GM19239 (cell line): ENCODE data around the gene ASAP2.

ENCODE experiments used
- DNase-seq: peaks from one replicate; pipeline ENCODE4 v3.0.0; 2011; ENCODE audit warnings: low spot score; ENCODE audit not compliant: insufficient read length
- FAIRE-seq: peaks from 2 replicates; lab custom pipeline; 2011; peaks lifted over from hg19 to GRCh38; lab: Jason Lieb, UNC

The ASAP2 gene

DNA sequence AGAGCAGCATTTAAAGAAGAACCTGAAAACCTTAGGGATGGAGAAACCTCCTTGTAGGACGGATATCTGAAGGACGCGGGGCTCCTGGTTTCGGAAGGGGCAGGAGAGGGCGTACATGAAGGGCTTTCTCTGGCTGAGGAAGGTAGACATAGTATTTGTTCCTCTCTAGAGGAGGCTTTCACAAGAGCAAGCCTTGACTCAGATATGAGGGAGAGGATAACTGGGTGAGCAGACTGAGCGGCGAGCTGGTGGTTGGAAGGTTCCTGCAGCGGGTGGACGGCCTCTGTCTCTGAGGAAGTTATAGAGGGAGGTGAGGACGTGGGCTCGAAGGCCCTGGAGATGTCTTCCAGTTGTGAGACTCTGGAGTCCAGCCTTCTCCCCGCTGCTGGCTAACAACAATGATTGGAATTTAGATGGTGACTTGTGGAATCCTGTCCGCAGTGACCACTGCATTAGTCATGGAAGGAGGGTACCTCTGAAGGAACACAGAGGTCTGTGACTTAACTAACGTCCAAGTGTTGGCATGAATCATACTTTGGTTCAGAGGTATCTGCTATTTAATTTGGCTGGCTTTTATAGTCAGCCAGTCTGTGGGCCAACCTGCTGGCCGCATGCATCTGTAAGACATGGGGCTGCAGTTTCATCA lies 80.9 kb downstream of the ASAP2 start:
- no peak for FAIRE-seq
- no peak for DNase-seq

GRCh38 chr2:9288233-9288632 lies 81.6 kb downstream of the ASAP2 start:
- DNase-seq = no peak
- FAIRE-seq = no peak

DNA sequence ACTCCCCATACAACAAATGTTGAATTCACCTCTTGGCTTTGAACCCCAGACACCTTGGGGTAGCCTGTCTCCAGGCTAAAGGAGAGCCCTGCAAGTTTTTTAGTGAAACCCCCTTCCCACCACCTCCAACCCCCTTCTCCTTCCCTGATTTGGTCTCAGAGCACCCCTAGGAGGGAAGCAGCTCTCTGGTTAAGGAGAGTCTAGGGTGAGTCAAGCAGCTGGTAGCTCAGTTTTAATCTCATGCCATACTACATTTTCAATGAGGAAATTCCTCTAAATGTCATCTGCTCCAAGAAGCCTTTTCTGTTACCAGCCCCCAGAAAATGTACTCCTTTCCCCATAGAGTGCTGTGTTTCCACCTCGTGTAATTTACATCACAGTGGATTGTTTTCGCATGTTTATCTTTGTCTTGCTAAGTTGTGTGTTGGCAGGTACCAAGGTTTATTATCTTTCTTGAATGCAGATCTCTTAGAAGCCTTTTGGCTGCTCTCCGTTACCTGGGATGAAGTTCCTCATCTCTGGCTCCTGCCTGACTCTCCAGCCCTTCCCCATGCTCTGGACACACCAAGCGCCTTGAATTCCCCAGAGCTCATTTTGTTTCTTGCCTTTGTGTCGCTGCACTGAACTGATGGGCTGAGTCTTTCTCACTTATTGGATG lies 82.2 kb downstream of the ASAP2 start:
- no peak for DNase-seq
- no peak for FAIRE-seq

GRCh38 chr2:9291331-9291730 lies 84.7 kb downstream of the ASAP2 start:
- DNase-seq (no peak), FAIRE-seq (no peak)

DNA sequence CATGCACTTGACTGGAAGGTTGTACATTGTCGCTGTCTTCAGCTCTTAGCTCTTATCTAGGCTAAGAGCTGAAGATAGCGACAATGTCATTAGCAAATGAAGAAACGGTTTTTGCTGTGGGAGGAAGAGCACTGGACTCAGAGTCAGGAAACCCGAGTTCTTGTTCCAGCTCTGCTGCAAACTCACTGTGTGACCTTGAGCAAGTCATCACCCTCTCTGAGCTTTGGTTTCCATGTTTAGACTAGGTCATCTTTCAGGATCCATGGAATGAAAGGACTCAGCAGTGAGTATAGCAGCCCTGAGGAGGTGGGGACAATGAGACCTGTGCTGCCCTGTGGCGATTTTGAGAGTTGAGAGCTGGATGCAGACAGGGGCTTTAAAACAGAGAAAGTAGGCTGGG lies 85.3 kb downstream of the ASAP2 start:
- DNase-seq (no peak), FAIRE-seq (no peak)

DNA sequence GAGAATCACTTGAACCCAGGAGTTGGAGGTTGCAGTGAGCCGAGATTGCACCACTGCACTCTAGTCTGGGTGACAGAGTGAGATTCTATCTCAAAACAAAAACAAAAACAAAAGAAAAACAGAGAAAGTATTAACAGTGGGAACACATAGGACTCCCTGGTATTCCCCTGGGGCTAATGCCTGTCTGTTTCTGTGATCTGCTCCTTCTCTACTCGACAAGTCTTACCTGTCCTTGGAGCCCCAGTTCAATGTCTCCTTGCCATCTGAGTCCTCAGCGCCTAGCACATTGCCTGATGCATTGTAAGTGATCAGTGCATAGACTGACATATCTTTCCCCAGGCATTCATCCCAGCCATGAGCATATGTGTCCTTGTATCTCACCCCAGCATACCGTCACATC lies 85.8 kb downstream of the ASAP2 start:
- no peak for FAIRE-seq
- no peak for DNase-seq

GRCh38 chr2:9294764-9295163 lies 88.2 kb downstream of the ASAP2 start:
- no peak for FAIRE-seq
- no peak for DNase-seq

- DNase-seq = no peak
- no peak for FAIRE-seq
These were observed 89.9 kb downstream of the ASAP2 start for GRCh38 chr2:9296559-9296958.

DNA sequence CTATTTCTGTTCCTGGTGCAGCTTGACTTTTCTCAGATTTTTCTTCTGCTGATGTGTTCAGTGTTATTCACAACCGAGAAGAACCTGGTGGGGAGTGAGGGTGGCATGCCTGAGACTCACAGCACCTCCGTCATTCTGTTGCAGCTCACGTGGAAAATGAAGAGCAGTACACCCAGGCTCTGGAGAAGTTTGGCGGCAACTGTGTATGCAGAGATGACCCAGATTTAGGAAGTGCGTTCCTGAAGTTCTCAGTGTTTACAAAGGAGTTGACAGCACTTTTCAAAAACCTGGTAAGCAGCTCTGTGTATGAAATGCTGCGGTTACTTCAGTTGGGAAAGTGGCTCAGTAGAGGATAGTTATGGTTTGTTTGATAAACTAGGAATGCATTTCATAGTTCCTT lies 90.5 kb downstream of the ASAP2 start:
- DNase-seq (no peak), FAIRE-seq (no peak)

GRCh38 chr2:9297807-9298206 lies 91.2 kb downstream of the ASAP2 start:
- DNase-seq (no peak), FAIRE-seq (no peak)

DNA sequence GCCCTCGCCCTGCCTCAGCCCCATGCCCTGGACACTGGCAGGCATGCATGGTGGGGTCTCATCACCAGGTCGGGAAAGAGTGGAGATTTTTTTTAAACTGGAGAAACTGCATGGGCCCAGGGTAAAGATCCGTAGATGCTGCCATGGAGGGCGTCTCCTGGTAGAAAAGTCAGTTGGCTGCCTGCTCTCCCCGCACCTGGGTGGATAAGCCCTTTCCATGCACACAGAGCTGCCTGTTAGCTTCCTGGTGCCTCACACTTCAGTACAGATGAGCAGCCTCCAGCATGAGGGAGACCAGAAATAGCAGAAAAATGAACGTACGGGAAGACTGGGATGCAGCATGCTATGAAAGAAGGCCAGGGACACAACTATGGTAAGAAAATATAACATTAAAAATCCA lies 92.0 kb downstream of the ASAP2 start:
- FAIRE-seq (no peak), DNase-seq (no peak)

DNA sequence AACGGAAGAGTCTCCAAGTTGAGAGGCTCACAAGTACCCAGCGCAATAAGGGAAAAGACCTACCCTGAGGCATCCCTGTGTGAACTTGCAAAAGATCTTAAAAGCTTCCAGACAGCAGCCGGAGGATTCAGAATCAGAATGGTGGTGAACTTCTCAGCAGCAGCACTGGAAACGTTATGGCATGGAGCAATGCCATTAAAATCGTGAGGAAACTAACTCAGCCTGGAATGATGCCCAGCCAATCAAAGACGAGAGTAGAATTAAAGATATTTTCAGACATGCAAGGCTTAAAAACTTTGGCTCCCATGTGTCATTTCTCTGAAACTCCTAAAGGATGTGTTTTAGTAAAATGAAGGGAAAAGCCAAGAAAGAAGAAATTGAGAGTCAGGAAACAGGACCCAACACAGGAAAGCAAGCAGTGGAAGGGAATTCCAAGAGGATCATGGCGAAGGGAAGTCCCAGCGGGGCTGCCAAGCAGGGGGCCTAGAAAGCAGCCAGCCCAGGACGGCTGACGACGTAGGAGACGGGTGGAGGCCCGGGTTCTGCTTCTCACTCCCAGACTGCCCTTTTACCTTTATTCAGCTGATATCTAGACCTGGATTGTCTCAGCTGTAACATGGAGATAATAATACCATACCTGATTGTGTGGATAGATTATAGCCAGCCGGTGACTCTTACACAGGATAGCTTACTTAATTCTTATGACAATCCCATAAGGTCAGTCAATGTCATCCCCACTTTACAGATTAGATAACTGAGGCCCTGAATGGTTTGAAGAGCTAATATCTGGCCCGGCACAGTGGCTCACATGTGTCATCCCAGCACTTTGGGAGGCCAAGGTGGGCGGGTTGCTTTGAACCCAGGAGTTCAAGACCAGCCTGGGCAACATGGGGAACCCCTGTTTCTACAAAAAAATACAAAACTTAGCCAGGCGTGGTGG lies 92.8 kb downstream of the ASAP2 start:
- DNase-seq (no peak), FAIRE-seq (no peak)

GRCh38 chr2:9300214-9300613 lies 93.6 kb downstream of the ASAP2 start:
- no peak for DNase-seq
- no peak for FAIRE-seq

- FAIRE-seq (no peak), DNase-seq (no peak)
These were observed 94.3 kb downstream of the ASAP2 start for GRCh38 chr2:9300829-9301453.

DNA sequence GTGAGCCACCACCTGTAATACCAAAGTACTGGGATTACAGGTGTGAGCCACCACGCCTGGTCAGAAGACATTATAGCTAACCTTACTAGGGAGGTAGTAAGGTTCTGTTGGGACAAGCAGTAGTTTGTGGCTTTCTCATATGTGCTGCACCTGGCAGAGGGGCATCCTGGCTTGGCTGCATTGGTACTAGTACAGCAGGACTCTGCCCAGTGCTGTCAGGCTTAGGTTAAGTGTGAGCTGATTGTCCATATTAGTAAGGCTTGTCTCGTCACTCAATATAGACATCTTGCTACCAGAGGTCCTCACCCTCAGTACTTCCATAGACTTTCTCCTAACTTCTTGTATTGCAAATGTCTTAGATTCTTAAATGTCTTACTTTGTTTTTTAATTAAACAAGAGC lies 96.1 kb downstream of the ASAP2 start:
- FAIRE-seq (no peak), DNase-seq (no peak)

DNA sequence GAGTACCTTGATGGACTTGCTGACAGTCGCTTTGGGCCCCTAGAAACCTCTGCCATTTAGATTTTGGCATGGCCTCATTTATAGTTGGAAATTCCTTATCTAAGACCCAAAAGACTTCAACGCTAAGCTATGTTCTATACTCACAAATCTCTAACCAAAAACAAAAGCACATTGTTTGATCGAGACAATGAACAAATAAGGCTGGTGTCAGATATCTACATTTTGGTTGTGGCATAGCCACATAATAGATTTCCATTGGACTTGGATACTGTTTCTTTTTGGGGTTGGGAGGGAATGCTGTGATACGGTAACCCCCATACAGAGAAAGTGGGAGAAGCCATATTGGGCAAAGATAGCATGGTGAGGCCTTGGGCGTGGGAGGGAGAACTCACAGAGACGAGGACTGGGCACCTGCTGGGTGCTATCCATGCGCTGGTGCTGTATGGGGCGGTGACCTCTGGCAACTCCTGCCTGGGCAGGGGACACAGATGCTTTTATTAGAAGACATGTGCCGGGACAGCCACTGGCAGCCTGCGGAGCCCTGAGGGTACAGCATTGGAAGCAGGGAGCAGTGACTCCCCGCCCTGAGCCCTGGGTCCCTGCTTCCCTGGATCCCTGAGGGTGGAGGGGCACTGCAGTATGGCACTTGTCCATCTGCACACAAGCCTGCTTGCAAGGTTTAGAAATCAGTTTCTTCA lies 97.1 kb downstream of the ASAP2 start:
- no peak for FAIRE-seq
- DNase-seq = no peak

- no peak for DNase-seq
- no peak for FAIRE-seq
These were observed 100.3 kb downstream of the ASAP2 start for GRCh38 chr2:9306911-9307310.

DNA sequence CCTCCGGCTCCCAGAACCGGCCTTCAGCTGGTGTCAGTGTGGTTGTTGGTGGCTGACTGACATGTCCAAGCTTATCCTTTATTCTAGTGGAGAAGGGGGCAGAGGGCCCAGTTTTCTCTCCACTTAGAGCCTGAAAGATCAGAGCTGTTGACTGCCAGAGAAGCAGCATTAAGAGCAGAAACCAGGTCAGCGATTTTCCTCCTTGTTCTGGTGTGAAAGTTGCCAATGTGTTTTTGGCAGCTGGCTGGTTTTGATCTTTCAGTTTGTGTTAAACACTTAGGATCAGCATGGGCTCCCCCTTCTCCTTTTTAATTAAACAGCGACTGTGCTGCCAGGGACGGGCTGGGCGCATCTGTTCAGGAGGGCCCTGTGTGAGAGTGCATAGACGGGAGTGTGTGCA lies 100.9 kb downstream of the ASAP2 start:
- FAIRE-seq = no peak
- DNase-seq = no peak

- no peak for DNase-seq
- no peak for FAIRE-seq
These were observed 101.8 kb downstream of the ASAP2 start for GRCh38 chr2:9308186-9308955.
